ENCODE data around the gene NKG7.

GRCh38 chr19:51329411-51329810, 43.0 kb downstream of the NKG7 start:
- TF ChIP-seq CTCF (IDR thresholded peaks at IDR 0.05; ENCODE audit: insufficient read depth, low read length, poor library complexity, severe bottlenecking) (no peak), EZH2phosphoT487 (conservative IDR thresholded peaks at IDR 0.05; ENCODE audit: low read length) (no peak)

Data from SU-DHL-6 (cell line).